ENCODE results near the gene POC1A.
"Not testable (repeated sequence)": the region's sequence is repeated elsewhere in the genome, so short reads cannot be mapped to it uniquely, and the experiment has no call there.

The POC1A gene

DNA sequence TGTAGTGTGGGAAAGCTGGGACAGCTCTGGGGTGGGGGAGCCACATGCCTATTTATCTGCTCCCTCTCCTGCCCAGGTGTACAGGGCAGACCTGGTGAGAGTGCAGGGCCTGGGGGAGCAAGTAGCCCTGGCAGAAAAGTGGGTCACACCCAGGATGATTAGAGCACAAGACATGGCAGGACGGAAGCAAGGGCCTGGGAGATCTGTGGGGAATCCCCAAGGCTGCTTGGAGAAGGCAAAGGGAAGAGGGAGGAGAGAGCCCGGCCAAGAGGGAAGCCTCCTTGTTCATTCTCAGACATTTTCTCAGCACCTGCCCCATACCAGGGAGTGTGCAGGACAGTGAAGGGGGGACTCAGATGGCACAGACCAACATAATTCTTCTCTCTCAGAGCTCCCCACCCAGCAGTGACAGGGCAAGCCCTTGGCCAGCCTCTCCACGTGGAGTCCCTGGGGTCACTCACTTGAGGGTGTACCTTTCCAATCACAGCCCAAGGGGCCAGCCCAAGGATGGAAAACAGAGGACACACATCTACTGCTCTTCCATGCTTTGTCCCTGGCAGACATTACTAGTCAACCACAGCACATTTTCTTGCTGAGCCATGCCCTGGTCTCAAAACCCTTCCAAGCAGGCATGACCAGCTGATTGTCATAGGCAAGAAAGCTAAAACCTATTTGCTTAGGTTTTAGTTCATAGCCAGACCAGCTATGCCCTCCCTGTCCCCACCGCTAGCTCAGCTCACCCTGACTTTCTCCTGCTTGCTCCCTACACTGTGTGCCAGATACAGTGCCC, 92.9 kb downstream of the POC1A start:
- no peak for DNase-seq

DNA sequence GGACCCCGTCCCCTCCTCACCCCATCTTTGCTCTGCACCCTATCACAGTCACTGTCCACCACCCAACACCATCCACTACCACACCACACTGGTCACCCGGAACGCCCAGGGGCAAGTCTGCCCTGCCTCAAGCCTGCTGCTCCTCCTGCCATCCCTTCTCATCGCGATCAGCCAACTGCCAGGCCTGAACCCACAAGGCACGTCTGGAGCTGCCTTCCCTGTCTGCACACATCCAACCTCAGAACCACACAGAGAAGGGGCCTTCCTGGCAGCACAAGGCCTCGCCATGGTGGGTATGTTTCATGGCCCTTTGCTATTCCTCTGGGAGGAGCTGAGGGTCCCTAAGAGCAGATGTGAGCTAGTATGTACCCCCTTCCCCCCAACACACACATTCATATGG, 94.4 kb downstream of the POC1A start:
- no peak for DNase-seq

DNA sequence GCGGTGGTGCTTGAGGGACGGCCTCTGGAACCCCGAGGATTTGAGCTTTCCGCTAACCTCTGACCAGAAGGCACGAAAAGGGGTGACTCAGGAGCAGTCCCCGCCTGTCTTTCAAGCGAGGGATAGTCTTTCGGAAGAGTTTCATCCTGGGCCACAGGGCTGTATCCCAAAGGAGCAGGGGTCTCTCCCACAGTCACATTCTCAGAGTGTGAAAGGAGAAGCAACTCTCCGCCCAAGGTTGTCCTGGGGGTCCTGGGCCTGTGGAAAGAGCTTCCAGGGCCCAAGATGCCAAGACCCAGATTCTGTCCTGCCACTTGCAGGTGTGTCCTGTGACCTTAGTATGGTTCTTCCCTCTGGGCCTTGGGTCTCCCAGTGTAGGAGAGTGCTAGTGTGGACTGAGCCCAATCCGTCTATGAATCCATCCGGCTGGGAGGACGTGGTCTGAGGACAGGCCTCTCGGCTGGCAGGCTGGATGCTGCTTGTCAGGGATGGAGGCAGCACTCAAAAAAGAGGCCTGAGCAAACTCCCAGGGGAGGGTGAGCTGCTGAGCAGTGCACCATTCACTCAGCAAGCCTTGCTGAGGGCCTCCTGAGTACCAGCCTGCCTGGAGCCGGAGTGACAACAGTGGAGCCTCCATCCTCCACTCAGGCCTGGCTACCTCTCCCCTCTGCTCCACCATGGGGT, 96.3 kb downstream of the POC1A start:
- DNase-seq, result no peak

DNA sequence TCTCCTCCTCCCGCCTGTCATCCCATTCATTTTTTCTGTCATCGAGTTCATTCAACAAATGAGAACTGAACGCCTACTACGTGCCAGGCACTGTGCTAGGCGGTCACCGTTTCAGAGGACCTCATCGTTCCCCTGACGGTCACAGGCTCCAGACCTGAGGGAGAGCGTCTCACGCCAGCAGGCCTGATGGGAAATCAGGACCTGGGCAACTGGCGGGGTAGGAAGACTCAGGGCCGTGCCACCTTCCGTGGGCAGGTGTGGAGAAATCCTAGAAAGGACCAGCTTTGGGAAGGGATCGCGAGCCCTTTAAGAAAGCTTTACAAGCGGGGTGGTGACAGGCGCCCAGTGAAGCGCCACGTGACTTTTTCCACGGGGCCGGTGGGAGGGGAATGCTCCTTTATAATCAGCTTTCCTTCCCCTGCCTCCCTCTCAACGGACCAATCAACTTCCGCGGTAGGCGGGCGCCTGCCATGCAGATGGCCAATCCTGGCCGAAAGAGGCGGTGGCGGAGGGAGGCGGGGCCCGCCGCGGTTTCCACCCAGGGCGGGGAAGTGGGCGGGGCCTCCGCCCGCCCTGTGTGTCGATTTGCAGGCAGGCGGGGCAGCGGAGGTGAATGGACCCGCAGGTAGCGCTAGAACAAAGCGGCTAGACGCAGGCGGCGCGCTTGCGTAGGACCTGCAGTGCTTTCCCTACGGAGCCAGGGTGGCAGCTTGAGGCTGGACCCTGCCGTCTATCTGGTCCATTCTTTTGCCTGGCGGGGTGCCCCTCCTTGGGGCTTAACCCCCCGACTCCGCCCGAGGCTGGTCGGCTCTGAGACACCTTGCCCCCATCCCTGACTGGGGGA, 97.0 kb downstream of the POC1A start:
- peak; percentile 92 for DNase-seq

DNA sequence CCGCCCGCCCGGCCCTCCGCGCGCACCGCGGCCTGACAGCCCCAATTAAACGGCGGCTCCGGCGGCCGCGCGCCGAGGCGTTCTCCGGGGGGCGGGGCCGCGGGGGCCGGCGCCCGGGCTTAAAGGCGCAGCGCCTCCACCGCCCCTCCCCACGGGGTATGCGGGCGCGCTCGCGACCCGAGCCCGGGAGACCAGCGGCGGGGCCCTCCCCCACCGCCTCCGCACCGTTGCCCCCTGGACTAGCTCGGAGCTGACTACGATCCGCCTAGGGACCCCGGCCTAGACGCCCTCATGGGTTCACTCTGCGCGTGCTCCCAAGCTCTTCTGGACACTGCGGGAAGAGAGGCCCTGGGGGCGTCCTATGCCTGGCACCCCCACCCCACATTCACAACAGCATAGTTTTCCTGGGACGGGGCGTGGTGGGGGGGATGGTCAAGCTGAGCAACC, 97.7 kb downstream of the POC1A start, which contains the start of gene DUSP7:
Gene DUSP7, minus strand, starts transcription at position 51 of the 447 bp plus-strand sequence. CDS start 205 bp downstream, outside the sequence.
- DNase-seq, result no peak

DNA sequence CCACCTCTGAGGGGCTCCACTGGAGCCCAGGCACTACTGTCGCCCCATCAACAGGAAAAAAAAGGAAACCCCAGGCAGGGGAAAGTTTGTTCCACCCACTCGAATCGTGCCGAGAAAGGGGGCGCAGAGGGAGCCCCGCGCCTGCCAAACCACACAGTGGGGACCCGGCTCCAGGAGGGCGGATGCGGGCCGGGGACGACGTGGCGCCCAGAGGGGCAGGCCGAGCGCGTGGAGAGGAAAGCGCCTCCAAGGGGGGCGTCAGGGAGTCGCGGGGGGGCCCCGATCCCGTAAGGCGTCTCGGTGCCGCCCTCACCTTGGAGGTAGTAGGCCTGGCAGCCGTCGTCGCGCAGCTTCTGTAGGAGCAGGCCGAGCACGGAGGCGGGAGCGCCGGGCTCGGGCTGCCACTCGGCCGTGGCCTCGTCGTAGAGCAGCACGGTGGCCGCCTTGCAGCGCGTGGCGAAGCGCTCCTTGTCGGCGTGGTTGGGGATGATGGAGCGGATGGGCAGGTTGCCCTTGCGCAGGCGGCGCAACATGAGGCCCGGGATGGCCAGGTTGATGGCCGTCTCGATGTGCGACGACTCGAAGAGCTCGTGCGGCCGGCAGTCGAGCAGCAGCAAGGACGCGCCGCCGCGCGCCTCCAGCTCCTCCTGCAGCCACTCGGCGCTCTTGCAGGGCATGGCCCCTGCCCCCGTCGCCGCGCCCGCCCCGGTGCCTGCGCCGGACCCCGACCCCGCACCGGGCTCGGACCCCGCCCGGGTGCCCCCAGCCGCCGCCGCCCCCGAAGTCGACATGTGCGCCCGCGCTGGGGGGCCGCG, 98.5 kb downstream of the POC1A start:
- no peak for DNase-seq

DNA sequence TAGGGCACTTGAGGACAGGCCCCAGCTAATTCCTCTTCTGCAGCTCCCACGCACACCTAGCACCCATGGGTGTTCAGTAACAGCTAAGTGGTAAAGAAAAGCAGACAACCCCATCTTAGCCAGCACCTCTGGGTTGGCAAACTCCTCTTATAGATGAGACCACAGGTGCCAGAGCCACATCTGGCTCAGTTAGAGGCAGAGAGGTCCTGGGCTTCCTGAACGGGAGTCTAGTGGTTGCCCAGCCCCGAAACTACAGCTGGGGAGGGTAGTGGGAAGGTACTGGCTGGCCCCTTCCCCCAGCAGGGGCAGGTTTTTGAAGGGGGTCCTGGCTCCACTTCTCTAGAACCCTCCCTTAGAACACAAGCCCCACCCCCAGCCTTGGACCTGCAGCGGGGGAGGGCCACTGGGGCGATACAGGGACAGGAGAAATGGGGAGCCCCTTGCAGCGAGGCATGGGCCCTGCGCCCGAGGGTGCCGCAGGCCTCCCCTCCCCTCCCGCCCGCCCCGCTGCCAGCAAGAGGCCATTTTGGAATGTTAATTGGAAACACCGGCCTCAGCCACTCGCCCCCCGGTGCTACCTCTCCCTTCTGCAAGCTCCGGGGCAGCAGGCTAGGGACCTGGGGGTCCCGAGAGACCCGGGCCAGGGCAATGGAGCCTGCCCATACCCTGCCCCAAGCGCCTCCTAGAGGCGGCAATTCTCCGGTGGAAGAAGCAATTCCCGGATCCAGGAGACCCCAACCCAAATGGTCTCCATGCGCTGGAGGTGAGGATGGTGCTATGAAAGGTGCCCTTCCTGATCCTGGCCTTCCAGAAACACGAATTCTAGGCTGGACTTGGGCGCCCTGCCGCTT, 99.3 kb downstream of the POC1A start:
- DNase-seq, result no peak

DNA sequence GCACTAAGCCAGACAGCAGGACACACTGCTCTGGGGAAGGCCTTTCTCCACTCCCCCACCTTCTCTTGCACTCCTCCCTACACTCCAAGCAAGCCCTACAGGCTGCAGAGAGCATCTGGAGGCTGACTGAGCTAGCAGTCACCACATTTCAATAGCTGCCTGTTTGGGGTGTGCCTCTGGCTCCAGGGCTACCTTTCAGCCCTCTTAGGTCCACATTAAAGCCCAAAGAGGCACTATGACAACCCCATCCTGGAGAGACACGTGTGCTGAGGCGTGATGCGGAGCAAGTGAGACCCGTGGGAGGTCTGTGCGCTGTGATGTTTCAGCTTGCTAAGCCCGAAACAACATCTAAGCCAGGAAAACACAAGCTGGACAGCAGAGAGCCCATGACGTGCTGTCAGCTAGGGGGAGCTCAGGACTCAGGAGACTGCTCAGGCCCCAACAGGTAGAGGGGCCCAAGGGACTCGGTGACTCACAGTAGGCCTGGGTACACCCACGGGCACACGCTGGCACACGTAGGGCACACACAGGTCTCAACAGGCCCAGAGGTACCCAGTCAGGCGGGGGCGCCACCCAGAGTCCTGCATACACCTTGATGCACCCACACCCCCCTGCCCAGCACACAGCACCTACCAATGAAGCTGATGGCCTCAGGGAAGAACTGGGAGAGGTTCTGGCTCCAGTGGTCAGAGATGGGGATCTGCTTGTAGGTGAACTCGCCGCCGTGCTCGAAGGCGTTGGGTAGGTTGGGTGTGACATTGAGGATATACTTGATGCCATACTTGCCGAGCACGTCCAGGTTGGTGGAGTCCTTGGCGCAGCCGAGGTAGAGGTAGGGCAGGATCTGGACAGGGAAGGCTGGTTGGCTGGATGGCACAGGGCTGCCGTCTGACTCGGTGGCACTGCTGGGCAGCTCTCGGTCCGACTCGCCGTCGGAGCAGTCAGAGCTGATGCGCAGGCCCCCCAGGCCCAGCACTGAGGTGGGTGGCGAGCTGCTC, 100.6 kb downstream of the POC1A start:
- no peak for DNase-seq

DNA sequence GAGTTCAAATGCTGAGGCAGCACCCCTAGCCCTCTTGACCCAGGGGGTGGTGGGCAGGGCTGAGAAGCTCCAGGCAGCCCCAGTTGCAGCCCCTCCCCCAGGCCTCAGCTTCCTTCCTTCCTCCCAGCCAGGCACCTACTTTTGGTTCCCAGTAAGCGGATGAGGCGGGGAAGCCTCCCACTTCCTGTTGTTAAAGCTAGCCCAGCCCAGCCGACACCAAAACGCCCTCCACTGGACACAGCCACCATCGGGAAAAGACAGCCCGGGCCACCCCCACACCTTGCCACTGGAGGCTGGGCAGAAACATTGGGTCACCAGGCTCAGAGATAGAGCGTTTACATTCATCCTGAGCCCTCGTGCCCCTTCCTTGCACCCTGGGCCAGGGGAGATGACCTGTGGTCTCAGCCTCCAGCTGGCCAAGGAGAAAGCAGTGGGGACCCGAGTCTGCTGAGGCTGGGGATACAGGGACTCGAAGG, 101.4 kb downstream of the POC1A start:
- peak; percentile 32 for DNase-seq

DNA sequence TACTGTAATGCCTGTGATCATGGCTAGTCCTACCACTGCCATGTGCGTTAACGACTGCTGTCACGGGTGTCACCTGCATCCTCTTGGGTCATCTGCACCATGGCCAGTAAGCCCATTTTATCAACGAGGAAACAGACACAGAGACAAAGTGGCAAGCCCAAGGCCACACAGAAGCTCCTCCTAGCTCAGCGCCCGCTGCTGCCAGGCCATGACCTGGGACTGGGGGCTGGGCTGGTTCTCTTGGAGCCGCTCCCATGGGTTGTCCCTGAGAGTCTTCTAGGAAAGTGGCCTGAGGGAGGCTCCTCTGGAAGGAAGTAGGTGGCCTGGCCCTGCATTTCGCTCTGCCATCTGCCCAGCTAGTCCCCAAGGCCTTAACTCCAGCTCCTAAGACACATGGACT, 102.8 kb downstream of the POC1A start:
- no peak for DNase-seq

DNA sequence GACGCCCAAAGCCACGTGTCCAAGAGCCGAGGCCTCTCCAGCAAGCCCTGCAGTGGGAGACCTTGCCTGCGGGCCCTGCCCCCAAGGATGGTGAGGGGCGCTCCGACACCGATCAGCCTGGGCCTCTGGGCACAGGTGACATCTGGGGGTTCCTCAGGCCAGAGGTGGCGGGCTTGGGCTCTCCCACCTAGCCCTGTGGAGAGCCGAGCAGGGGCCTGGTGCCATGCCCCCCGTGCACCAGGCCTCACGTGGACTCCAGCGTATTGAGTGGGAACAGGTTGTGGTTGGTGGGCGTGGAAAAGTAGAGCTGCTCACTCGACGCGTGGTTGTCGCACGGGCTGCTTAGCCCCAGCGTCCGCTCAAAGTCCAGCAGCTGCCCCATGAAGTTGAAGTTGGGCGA, 103.7 kb downstream of the POC1A start:
- no peak for DNase-seq

DNA sequence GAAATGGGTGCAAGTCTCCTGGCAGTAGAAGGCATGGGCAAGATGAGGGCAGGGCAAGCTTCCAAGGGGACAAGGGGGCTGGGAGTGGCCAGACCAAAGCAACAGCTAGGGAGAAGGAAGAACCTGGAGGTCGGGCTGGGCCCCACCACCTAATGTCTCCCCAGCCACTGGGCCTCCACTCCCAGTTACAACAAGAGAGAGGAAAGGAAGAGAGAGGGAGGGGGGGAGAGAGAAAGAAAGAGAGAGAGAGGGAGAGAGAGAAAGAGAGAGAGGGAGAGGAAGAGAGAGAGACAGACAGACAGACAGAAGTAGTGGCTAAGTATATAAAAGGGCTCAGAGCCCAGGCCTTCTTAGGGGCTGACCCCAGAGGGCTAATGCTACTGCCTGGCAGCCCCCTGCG, 104.7 kb downstream of the POC1A start:
- DNase-seq, result no peak

DNA sequence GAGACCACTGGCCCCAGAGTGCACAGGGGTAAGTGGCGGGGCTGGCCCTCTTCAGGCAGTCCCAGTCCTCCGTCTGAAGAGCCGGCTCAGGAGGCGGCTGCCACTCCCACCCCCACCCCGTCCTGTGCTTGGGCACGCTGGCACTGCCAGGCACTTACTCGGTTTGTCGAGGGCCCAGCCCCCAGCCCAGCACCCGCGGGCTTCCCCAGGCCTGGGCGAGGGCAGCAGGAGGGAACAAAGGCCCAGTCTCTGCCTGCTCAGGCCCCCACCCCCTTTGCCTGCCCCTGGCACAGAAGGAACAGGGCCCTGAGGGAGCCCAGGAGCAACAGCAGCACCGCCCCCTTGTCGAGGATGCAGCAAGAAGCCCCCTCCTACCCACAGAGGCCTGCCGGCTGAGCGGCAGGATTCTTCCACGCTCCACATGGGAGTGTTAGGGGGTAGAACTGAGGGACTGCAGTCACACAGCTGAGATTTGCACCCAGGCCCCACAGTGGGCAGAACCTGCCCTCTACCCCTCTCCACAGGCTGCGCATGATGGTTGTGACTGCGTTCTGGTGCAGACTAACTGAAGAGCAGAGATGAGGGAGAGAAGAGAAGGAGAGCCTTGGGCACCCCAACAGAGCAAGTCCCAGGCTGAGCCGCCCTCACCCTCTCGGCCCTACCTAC, 106.8 kb downstream of the POC1A start:
- DNase-seq, result no peak

DNA sequence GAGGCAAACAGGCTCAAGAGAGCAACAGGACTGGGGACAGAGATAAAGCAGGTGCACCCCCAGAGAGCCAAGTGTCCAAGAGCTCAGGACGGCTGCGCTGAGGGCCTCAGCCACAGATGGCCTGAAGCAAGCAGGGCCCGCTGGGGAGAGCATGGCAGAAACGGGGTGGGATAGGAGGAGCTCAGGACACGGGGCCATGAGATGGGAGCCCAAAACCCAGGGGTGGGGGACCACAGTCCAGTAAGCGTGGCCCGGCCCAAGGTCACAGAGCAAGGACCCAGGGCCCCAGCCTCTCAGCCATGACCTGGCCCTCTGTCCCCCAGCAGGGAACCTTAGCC, 107.4 kb downstream of the POC1A start:
- no peak for DNase-seq

DNA sequence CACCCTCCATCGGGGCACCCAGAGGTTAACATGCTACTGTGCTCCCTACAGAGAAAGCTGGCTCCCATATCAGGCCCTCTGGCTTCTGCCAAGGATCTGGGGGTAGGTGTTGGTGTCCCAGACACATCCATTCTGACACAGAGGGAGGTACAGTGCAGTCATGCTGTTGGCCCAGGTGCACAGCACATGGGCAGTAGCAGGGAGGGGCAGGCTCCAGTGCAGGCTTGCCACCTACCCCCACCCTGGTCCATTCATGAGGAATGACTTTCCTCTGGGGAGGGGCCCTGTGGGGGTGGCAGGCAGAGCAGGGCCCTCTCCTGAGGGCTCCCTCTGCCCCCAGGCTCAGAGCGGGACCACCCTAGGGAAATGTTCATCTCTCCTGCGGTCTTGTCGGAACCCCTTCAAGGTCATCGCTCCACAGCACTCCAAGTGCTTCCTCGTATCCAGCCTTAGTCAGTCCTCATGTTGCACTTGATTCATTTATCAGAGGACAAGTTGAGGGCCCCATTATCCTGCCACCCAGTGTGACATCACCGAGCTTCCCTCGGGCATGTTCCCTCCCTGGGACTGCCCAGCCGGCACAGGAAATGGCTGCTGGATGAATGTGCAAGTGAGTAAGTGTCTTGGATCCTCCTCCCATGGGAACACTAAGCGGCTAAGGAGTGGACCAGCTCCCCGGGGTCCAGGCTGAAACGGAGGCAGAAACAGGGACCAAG, 107.9 kb downstream of the POC1A start:
- DNase-seq, result no peak

DNA sequence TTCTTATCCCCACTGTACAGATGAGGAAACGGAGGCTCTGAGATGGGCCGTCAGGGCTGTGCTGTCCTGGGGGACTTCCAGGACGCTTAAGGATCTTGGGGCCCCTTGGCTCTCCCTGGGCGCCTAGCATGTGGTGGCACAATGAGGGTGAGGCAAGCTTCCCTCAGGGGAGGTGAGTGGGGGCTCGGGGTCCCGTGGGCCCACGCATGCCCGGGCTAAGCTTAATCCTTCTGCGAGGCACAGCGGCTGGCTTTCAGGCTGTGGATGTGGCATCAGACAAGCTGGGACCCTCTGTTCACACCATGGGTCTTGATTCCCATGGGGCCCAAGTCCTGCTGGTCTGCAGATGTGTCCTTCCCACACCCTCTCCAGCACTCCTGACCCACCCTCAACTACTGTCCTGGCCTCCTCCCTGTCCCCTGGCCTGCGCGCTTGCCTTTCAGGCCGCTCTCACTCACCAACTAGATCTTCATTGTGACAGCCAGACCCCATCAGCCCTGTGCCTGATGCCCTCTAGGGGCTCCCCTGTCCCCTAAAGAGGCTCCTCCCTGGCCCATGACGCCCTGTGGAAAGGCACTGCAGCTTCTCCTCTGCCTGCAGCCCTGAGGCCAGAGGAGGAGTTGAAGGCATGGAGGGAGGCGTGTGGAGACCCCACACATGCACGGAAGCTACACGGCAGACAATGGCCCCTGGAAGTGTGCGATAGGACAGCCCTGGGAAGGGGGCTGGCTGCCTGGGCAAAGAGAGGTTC, 109.2 kb downstream of the POC1A start:
- DNase-seq, result no peak

DNA sequence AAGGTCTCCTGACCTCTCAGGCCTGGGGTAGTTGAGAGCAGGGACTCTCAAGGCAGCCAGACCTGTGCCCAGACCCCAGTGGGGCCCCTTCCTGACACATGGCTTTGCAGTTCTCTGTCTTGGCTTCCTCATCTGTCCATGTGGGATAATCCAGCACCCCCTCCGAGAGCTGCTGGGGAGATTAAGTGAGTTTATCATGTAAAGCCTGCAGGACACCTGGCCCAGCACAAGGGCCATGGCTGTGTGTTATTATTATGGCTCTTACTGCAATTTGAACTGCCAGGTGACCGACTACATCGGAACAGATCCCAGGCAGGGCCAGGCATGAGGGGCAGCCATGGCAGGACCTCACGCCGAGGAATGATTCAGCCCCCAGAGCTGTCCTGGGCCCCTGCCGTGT, 110.5 kb downstream of the POC1A start:
- DNase-seq, result no peak

DNA sequence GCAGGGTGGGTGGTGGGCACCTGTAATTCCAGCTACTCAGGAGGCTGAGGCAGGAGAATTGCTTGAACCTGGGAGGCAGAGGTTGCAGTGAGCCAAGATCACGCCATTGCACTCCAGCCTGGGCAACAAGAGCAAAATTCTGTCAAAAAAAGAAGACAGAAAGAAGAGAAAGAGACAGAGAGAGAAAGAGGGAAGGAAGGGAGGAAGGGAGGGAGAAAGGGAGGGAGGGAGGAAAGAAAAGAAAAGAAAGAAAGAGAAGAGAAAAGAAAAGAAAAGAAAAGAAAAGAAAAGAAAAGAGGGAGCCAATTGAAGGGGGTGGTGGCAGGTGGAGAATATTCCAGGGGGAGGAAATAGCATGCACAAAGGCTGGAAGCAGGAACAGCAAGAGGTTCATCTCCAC, 111.2 kb downstream of the POC1A start:
- not testable (repeated sequence) for DNase-seq

Measured in DMS153 (cell line).